Natural killer cell (primary cell): Measurements from ENCODE around the gene EXOSC7. TPM values are rescaled to one million over a fixed set of nuclear protein-coding genes. Genes with fewer than 3 reads are reported as not detected.
A peak's percentile ranks its signal among the peaks of the same experiment; 100 is the strongest.

Source experiments
- ATAC-seq, 3 donors: fragments of 150-1000 bp in 2 of 3; fragments of 200-7000 bp in 1 of 3; cut with Tn5 transposase; 1 replicate in 1 of 3; 2 replicates in 2 of 3; pipeline ENCODE4 v1.10.0; 2021; ENCODE audit warnings: mild to moderate bottlenecking in 2 of 3, moderate library complexity in 2 of 3
- DNase-seq, 2 donors: peaks; one replicate each; pipeline versions ENCODE4 v3.0.0 to v3.0.0-alpha.2; 2013 to 2021; ENCODE audit warnings: mixed read lengths in 1 of 2
- H3K27ac ChIP-seq: one replicate; pipeline ENCODE4 v1.5.1; 2013; ENCODE audit warnings: mild to moderate bottlenecking, low read length
- H3K27me3 ChIP-seq: one replicate; pipeline ENCODE4 v1.6.1; 2013; ENCODE audit warnings: low read length; ENCODE audit not compliant: control insufficient read depth, insufficient read depth
- H3K36me3 ChIP-seq: one replicate; pipeline ENCODE4 v1.6.1; 2013; ENCODE audit warnings: low read length; ENCODE audit not compliant: control insufficient read depth, insufficient read depth
- H3K4me1 ChIP-seq: one replicate; pipeline ENCODE4 v1.6.1; 2013; ENCODE audit warnings: low read length; ENCODE audit not compliant: control insufficient read depth, insufficient read depth
- H3K4me3 ChIP-seq: one replicate; pipeline ENCODE4 v1.5.1; 2013; ENCODE audit warnings: low read length
- H3K9me3 ChIP-seq: one replicate; pipeline ENCODE4 v1.6.1; 2013; ENCODE audit warnings: low read length; ENCODE audit not compliant: control insufficient read depth, insufficient read depth
- H3K27ac Mint-ChIP-seq, 2 donors: one replicate each; pipeline ENCODE4 v1.8.0; 2022; ENCODE audit warnings: mild to moderate bottlenecking in 2 of 2, mixed read lengths in 2 of 2, moderate library complexity in 1 of 2
- H3K27me3 Mint-ChIP-seq, 2 donors: one replicate each; pipeline ENCODE4 v1.8.0; 2022; ENCODE audit warnings: low read depth in 2 of 2, mixed read lengths in 2 of 2
- H3K36me3 Mint-ChIP-seq: one replicate; pipeline ENCODE4 v1.8.0; 2022; ENCODE audit warnings: mixed read lengths
- H3K4me1 Mint-ChIP-seq, 2 donors: one replicate each; pipeline ENCODE4 v1.8.0; 2022; ENCODE audit warnings: mixed read lengths in 2 of 2
- H3K4me3 Mint-ChIP-seq: one replicate; pipeline ENCODE4 v1.8.0; 2022; ENCODE audit warnings: mild to moderate bottlenecking, moderate library complexity, mixed read lengths
- H3K9me3 Mint-ChIP-seq, 2 donors: one replicate each; pipeline ENCODE4 v1.8.0; 2022; ENCODE audit warnings: mixed read lengths in 2 of 2
- WGBS: methylation state at CpG from one replicate; pipeline ENCODE4 v1.1.7; 2013; ENCODE audit warnings: missing lambda C conversion rate; ENCODE audit not compliant: insufficient coverage; 5-methylcytosine and 5-hydroxymethylcytosine counted together
- intact Hi-C: fragments of 100-400 bp; cut with micrococcal nuclease; formaldehyde crosslinking; loops from one replicate; pipeline ENCODE4 v1.14.2; 2022
- total RNA-seq, 4 donors: library from RNA; stranded (reverse); fragments of 120-200 nt in 1 of 4; gene quantifications; one replicate each; pipeline versions ENCODE4 v1.2.3 to v1.2.4, GENCODE V29; 2013 to 2022
- TF ChIP-seq, protein P1 (sequence below): fragments of 200-600 bp; IDR thresholded peaks from one replicate; pipeline ENCODE4 v1.8.0; 2022; ENCODE audit warnings: antibody characterized with exemption

Gene EXOSC7
- total RNA-seq, 3 donors from 2014 or later (not counting 1 experiment from before 2014, with no cell fraction given), result 32.8 to 46.6 (median 36.0) TPM

DNA sequence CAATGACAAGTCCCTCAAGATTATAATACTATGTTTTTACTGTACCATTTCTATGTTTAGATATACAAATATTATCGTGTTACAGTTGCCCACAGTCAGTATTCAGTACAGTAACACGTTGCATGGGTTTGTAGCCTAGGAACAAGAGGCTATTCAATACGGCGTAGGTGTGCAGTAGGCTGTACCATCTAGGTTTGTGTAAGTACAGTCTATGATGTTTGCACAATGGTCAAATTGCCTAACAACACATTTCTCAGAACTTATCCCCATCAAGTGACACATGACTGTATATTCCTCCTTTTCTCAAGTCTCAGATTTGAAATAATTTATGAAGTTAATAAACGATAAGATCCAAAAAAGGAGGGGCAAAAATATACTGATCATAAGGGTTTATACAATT is 21.7 kb upstream of the EXOSC7 start:
- H3K9me3 Mint-ChIP-seq, result no peaks in the 10 kb centered on the region
- peak overlapping the region in 1 of 2 donors; percentile 7 for H3K27ac Mint-ChIP-seq
- intact Hi-C loops, result no loop called here
- no peak overlapping the region for H3K4me3 ChIP-seq
- H3K36me3 ChIP-seq, result peaks cover 33% of the 10 kb centered on the region
- peaks cover 44 to 55% of the 10 kb centered on the region in 2 donors for H3K4me1 Mint-ChIP-seq
- H3K9me3 ChIP-seq, result no peaks in the 10 kb centered on the region
- H3K36me3 Mint-ChIP-seq, result no peaks in the 10 kb centered on the region
- DNase-seq, result no peak
- H3K4me1 ChIP-seq, result peaks cover 7% of the 10 kb centered on the region
- no peak overlapping the region for H3K27ac ChIP-seq
- 92% methylated on average over 5 of the region's 5 CpGs for WGBS
- H3K4me3 Mint-ChIP-seq, result no peak overlapping the region
- no peaks in the 10 kb centered on the region for H3K27me3 ChIP-seq
- no peaks in the 10 kb centered on the region for H3K27me3 Mint-ChIP-seq
- ATAC-seq, result no peak
- TF ChIP-seq, protein P1, sequence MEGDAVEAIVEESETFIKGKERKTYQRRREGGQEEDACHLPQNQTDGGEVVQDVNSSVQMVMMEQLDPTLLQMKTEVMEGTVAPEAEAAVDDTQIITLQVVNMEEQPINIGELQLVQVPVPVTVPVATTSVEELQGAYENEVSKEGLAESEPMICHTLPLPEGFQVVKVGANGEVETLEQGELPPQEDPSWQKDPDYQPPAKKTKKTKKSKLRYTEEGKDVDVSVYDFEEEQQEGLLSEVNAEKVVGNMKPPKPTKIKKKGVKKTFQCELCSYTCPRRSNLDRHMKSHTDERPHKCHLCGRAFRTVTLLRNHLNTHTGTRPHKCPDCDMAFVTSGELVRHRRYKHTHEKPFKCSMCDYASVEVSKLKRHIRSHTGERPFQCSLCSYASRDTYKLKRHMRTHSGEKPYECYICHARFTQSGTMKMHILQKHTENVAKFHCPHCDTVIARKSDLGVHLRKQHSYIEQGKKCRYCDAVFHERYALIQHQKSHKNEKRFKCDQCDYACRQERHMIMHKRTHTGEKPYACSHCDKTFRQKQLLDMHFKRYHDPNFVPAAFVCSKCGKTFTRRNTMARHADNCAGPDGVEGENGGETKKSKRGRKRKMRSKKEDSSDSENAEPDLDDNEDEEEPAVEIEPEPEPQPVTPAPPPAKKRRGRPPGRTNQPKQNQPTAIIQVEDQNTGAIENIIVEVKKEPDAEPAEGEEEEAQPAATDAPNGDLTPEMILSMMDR, result no peak

DNA sequence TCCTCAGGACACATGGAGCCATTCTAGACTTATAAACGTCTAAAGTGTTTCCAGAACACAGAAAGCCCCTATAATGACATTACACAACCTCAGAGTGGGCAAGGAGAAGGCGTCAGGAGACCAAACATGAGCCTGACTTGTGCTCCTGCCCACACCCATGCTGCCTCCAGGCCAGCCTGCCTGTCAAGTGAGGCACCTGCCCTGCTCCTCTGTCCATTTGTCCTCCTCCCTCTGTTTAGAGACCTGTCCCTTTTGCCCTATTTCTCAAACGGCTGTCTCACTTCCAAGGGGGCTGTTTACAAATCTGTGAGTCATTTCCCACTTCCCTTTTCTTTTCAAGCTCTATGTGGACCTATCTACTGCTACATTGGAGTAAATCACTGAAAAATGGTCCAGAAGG is 21.1 kb upstream of the EXOSC7 start:
- Mint-ChIP-seq H3K9me3 (no peaks in the 10 kb centered on the region), H3K27ac (peak overlapping the region in 1 of 2 donors; percentile 7), H3K27me3 (no peaks in the 10 kb centered on the region), H3K36me3 (no peaks in the 10 kb centered on the region), H3K4me1 (peaks cover 44 to 58% of the 10 kb centered on the region in 2 donors), H3K4me3 (no peak overlapping the region)
- H3K9me3 ChIP-seq, result no peaks in the 10 kb centered on the region
- no peak overlapping the region for H3K27ac ChIP-seq
- no peak for DNase-seq
- H3K27me3 ChIP-seq, result no peaks in the 10 kb centered on the region
- TF ChIP-seq, protein P1, result no peak
- WGBS, result 51% methylated on average over 3 of the region's 3 CpGs
- peak in 2 of 3 donors; percentile 4 to 53 for ATAC-seq
- peaks cover 7% of the 10 kb centered on the region for H3K4me1 ChIP-seq
- intact Hi-C loops, result no loop called here
- H3K4me3 ChIP-seq, result no peak overlapping the region
- H3K36me3 ChIP-seq, result peaks cover 33% of the 10 kb centered on the region

DNA sequence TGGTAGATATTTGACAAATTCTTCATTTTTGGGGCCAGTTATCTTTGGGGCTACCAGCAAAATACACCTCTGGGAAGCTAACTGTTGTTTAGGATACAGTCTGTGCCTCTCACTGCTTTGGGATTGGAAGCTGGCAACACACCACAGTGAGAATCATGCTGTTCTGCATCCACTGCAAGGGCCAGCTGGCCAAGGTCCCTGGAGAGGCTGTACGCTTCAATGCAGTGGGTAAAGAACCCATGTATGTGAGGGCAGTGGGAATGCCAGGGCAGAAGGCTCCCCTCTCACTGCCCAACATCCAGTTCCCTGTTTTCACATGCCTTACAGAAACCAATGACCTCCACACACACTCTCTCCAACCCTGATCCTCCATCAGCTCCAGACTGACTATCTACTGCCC is 20.1 kb upstream of the EXOSC7 start:
- Mint-ChIP-seq H3K4me3 (no peak overlapping the region), H3K36me3 (no peaks in the 10 kb centered on the region), H3K27me3 (no peaks in the 10 kb centered on the region), H3K9me3 (no peaks in the 10 kb centered on the region), H3K27ac (no peak overlapping the region), H3K4me1 (peaks cover 47 to 62% of the 10 kb centered on the region in 2 donors)
- DNase-seq, result no peak
- ATAC-seq, result no peak
- intact Hi-C loops, result no loop called here
- no peak overlapping the region for H3K4me3 ChIP-seq
- H3K4me1 ChIP-seq, result peaks cover 7% of the 10 kb centered on the region
- TF ChIP-seq, protein P1, result no peak
- H3K27ac ChIP-seq, result no peak overlapping the region
- WGBS, result 100% methylated on average over 1 of the region's 1 CpG
- H3K9me3 ChIP-seq, result no peaks in the 10 kb centered on the region
- H3K36me3 ChIP-seq, result peaks cover 31% of the 10 kb centered on the region
- H3K27me3 ChIP-seq, result no peaks in the 10 kb centered on the region

DNA sequence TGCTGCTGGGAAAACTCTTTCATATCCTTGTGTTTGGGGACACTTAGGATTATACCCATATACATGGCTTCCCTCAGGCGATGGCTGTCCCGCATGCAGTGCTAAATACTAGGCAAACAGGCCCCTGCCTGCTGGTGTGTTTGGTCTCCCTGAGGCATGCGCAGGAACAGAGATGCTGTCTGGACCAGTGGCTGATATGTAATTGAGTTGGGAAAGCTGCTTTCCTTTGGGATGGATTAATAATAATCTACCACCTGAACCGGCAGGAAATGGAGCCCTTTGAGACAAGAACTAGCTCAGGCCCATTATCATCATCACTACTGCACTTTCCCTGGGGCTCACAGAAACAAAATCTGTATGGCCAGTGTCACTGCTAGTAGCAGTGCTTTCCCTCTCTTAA is 18.1 kb upstream of the EXOSC7 start:
- Histone ChIP-seq H3K36me3 (peaks cover 30% of the 10 kb centered on the region), H3K4me1 (peaks cover 7% of the 10 kb centered on the region), H3K27ac (no peak overlapping the region), H3K4me3 (no peak overlapping the region), H3K9me3 (no peaks in the 10 kb centered on the region), H3K27me3 (no peaks in the 10 kb centered on the region)
- H3K27me3 Mint-ChIP-seq, result no peaks in the 10 kb centered on the region
- H3K4me3 Mint-ChIP-seq, result no peak overlapping the region
- TF ChIP-seq, protein P1, result no peak
- 98% methylated on average over 4 of the region's 4 CpGs for WGBS
- H3K36me3 Mint-ChIP-seq, result no peaks in the 10 kb centered on the region
- DNase-seq, result no peak
- no peak for ATAC-seq
- H3K9me3 Mint-ChIP-seq, result no peaks in the 10 kb centered on the region
- H3K4me1 Mint-ChIP-seq, result peaks cover 44 to 56% of the 10 kb centered on the region in 2 donors
- no peak overlapping the region for H3K27ac Mint-ChIP-seq
- intact Hi-C loops, result no loop called here
